Stimulated activated CD4-positive, alpha-beta T cell treated with anti-CD3 and anti-CD28 coated beads, Interleukin-2, amount 100 ng/mL, for 24 hours (primary cell): ENCODE results near the gene SLC1A2.

Source experiments
- DNase-seq, 2 donors: peaks; one replicate each; pipeline ENCODE4 v3.0.0-alpha.2; 2020

SLC1A2 gene

DNA sequence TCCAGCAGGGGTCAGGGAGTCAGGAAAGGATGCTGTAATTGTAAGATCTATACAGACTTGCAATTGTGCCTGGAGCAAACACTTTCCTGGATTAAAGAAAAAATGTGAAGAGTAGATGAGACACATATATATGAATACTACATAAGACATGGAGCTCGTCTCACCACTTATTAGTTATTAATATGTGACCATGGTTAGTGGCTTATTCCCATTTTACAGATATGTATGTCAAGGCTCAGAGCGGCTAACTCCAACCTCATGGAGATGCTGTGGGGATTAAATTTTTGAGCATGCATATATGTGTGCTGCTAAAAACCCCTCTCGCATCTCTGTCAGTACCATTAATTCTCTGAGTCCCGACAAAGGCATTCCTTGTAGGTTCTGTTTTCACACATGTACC is 125.7 kb downstream of the SLC1A2 start:
- DNase-seq, result no peak

DNA sequence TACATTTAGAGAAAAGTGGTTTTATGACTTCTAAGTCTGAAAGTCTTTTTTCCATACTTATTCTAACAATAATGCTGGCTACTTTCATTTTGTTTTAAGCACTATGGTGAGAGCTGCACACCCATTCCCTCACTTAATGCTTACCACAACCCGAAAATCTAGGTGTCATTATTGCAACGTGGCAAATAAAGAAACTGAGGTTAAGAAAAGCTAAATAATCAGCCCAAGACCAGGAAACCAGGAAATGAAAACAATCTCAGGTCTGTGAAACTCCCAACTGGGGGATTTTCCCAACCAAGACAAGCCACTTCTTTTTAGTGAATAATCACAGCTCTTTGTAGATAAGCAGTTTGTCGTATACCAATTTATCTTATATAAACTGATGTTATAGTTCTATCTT is 126.3 kb downstream of the SLC1A2 start:
- DNase-seq, result no peak

DNA sequence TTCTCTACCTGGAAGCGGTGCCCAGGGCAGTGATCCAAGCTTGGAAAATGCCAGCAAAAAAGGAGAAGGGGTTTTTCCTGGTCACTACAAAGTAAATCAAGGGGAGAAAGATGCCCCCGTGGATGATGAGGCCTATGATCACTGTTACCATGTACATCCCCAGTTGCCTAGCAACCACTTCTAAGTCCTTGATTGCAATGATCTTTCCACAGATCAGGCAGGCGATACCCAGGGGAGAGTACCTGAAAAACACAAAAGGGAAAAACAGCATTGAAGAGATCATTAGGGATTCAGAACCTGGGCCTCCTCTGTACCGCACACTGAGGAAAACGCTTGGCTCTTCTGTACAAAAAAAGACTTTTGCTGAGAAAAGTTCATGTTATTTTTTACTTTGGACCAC is 127.1 kb downstream of the SLC1A2 start:
- DNase-seq, result no peak

DNA sequence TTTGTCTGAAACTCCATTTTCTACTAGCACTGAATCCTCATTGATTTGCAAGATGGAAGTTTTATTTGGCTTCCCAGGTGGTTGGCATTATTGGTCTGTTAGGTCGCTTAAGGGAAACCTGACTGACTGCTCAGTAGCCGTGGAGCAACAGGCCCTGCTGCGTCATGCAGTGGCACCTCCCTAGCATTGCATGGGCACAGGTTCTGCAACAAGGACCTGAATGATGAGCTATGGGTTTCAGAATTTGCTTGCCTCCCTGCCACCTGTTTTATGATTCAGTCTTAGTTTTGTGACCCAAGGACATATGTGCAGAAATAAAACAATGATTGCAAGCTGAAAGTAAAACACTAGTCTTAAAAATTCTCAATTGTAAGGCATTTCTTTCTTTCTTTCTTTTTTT is 128.5 kb downstream of the SLC1A2 start:
- no peak for DNase-seq

DNA sequence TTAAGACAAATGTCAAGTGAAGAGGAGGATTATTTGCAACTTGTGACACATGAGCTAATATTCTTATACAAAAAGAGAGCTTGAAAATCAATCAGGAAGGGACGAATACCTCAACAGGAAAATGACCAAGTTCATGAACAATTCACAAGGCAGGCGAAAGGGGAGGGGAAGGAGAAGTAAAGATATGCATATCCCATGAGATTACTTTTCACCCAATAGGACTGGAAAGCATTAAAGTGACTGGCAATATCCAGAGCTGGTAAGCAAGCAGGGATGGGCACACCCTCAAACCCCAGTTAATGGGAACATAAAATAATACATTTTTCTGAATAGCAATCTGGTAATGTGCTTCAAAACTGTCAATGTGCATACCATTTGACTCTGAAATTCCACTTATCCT is 129.5 kb downstream of the SLC1A2 start:
- DNase-seq, result no peak

DNA sequence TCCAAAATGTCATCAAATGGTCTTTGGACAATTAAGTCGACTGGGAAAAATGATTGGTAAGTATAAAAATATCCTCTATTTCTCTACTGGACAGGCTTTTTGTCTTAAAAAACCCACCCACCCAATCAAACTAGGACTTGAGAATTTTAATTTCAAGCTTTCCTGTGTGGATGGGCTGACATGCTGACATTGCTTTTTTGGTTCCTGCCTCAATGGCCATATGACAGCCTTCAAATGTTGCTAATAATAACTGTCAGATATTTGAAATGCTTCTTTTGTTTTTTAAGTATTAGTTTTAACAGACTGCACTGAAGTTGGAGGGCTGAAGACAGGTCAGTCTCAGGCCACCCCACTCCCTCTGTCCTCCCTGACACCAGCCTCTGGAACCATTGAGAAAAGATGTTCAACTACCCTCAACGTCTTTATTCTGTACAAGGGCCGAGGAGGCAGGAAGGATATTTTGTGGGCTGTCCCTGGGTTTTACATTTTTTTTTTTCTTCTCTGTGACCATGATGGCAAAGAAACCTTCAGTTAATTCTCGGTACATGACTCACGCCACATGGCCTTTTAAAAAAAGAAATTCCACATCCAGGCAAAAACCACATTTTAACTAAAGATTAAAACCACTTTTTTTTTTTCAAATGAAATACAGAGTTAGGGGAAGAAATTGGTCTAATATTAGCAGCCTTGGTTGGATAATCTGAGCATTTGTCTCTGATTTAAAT is 130.4 kb downstream of the SLC1A2 start:
- no peak for DNase-seq

DNA sequence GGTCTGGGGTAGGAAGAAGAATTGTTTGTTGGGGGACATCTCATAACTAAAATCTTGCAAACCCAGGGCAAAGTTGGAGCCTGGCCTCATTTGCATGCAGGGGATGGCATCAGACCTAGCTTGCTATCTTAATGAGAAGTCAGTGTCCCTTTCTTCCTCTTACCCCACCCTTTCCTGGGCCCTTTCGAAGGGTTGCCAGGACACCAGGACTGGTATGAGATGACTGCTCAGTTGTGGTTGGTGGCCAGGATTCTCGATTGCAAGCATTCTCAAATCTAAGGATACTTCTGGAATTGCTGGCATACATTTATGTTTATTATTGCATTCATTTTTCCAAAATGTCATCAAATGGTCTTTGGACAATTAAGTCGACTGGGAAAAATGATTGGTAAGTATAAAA is 131.0 kb downstream of the SLC1A2 start:
- no peak for DNase-seq

DNA sequence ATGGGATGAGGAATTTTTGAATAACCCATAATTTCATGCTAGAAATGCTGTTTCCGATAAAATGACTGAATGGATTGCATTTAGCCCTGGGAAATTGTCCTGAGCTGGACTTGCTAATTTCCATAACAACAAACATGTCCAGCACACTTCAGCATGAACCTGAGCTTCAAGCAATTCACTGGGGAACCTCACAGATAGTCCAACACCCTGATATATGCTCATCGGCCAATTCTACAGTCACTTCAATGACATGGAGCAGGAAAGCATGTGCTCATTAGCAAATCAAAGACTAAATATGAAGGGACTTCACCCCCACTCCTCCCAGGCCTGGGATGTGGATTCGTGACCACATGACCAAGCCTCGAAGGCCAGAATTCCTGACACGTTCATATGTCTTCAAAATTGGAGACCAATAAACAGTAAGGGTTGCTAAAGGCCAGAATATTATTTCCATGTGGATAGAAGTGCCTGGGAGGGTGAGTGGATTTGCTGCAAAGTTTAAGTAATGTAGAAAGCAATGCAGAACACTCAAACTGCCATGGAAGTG is 131.9 kb downstream of the SLC1A2 start:
- no peak for DNase-seq

DNA sequence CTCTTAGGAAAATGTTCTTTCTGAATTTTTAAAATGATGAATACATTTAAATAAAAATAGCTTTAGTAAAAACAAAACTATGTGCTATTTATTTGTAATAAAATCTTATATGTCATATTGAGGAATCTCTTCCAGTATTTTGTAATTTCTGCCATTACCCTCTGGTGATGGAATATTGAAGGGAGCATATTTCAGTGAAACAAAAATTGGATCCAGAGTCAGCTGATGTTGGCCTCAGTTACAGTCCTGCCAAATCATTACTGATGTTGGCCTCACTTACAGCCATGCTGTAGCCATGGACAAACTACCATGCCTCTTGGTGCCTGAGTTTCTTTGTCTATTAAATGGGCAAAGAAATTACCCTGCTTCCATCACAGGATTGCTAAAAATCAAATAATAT is 133.2 kb downstream of the SLC1A2 start:
- no peak for DNase-seq

DNA sequence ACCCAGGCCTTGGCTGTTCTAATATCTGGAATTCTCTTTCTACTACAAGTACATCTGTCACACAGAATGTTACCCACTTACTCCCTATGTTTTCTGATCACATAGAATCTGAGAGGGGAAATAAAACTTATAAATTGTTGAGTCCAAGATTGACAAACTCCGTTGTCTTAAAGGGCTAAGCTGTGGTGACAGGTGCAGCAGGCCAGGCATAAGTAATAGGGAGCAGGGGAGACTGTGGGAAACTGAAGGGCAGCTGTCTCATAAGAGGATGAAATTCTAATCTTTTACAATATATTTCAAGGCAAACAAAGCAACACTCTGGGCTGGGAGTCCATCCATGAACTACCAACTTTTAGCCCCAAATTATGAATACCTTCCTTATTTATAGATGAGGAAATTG is 133.9 kb downstream of the SLC1A2 start:
- DNase-seq, result no peak

DNA sequence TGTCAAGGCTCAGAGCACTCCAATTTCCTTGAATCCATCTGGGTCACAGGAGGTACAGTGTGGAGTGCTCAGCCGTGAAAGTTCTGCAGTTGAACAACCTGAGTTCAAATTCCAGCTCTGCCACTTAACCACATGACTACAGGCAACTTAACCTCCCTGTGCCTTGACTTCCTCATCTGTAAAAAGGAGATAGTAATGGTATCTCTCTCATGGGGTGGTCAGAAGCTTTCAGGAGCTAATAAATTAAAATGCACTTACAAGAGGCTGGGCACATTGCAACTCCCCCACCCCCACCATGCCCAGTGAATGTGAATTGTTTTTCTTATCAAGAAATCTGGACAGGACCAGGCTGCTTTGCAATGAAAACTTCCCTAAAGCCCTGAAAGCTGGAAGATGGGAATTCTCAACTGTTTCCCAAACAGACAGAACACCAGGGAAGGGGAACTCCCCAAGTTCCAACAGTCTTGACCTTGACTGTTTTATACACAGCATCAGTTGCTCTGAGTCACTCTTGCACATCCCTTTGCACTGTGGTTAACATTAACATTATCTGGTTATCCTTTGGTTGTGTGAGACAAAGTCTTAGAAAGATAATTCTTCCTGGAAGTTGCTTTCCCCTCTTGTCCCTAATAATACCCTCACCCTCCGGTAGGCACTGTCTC is 137.0 kb downstream of the SLC1A2 start:
- no peak for DNase-seq

DNA sequence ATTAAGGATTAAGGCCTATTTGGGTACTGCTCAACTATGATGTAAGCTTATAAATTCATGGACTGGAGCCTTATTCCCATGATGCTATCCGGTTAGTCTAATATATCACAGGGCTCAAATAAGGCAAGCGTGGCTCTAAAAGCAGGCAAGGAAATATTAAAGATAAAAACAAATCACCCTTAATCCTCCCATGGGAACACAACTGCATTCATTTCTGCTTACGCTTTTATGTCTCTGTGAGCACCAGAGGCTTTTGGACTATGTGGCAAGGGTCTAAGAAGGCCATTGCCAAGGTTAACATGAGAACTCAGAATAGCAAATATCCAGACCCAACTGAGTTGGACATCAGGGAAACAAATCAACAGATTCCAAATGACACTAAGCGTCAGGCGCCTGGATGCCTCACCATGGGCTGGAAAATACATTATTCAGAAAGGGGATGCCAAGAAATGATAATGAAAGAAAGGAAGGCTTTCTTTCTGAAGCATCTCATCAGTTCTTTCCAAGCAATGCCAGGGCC is 138.1 kb downstream of the SLC1A2 start:
- no peak for DNase-seq

DNA sequence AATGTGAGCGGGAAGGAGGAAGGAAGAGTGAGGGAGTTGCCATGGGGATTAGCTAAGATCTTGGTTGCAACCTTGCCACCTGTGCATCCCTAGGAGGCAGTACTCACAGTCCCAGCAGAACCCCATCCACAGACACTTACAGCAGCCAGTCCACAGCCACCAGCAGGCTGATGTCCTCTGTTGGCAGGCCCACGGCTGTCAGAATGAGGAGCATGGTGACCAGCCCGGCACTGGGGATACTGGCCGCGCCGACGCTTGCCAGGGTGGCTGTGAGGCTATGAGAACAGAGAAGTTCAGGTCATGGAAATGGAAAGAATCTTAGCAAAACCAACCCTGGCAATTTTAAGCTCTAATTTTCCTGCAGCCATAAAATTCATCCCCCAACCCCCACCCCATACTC is 138.6 kb downstream of the SLC1A2 start:
- DNase-seq, result no peak

DNA sequence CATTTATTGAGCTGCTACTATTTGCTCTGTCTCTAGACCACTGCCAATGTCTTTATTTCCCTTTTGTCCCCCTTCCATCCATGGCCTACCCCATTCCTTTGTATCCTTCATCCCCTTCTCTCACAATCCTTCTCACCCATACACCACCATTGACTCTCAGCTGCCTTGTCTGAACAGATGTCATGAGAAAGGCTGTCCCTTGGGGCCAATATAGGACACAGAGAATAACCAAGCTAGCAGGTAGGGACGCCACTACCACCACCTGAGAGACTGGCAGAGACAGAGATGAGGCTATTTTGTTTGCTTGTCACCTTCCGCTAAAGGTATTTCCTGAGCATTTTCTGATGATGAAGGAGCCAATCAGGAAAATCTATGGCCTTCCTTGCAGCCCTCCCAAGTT is 141.5 kb downstream of the SLC1A2 start:
- no peak for DNase-seq

DNA sequence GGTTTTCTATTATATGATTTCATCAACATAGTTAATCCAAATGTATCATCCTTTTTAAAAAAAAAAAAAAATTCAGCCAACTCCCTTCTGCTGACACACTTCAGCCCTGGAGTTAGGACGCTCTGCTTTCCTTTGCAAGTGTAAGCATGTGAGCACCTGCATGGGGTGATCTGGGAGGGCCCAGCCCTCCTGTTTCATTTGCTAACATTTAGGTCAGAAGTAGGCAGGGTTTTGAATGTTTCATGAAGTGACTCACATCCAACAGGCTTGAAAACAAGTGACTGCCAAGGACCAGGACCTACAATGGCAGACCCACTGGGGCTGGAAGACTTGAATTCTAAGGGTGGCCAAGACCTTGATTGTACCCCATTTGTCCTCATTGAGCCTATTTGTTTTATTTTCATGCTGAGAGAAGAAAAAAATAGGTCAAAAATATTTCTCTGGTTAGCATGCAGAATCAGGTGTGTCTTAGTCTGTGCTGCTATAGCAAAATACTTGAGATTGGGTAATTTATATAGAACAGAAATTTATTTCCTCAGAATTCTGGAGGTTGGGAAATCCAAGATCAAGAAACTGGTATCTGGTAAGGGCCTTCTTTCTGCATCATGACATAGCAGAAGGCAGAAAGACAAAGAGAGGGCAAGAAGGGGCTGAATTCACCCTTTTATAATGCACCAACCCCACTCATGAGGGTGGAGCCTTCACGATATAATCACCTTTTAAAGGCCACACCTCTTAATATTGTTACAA is 142.8 kb downstream of the SLC1A2 start:
- DNase-seq, result peak; percentile 20 to 24

DNA sequence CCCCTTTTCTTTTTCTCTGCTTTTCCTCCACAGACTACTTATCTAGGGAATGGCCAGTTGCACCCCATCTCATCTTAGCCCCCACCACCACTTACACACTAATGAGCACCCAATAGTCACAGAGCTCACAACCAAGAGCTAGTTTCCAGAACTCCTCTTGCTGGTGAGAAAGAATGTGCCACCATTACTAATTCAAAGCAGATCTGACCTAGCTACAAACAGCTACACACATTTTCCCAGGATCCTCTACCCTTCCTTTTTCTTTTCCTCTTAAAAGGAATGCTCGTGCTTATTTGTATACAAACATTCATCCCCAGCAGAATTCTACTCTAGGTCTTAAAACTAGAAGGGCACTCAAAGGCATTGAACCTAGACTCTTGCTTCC is 143.6 kb downstream of the SLC1A2 start:
- DNase-seq, result no peak

DNA sequence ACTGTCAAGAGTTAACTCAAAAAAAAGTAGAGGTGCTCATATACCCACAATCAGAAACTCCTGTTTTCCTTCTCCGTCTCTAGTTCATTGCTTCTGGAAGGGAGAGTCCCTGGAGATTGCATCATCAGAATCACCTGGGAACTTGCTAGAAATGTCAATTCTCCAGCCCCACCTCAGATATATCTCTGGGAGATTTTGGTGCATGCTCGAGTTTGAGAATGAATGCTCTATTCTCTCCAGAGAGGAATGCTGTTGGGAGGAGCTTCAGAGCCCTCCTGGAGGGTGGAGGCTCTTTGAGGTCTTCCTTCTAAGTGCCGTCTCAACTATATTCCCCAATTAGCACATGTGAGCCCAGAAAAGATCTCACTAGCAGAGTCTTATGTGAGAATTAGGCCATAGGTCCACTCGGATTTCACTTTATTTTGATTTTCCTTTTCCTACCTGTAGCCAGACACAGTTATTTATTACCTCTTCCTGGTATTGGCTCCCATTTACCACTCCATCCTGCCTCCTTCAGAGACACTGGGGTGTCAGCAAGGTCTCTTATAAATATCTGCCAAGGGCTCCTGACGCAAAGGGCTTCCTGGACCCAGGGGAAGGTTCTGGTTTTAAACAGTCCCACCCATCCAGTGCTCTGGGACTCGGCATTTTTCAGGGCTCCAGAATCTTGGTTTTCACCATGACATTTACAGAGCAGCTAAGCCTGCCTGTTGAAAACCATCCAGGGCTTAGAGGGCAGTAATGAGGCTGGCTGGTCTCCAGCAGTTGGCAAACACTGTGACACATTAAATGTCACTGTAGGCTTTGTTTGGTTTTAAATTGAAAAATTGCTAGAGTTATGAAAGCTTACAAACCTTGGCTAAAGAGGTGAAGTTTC is 144.2 kb downstream of the SLC1A2 start:
- DNase-seq, result no peak

DNA sequence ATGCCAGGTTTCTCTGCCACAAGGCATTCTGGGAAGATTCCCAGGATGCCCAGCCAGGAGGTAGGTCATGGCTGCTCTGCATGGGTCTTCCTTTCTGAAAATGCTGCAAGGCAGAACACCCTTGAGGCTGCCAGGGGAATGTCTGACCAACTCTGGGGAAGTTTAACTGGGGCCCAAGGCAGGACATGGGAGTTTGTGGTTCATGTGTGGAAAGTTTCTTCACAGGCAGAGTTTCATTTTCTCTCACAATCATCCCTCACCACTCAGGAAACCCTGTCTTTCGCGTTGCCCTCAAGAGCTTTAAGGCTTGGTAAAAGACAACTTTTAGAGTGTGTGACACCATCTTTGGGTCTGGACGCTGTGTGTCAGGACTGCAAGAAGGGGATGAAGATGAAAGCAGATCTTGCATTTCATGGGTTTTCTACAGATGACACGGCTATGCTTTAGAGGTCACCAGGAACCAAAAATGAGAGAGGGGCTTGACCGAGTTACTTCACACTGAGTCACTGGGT is 146.9 kb downstream of the SLC1A2 start:
- DNase-seq, result peak; percentile 50 to 59

DNA sequence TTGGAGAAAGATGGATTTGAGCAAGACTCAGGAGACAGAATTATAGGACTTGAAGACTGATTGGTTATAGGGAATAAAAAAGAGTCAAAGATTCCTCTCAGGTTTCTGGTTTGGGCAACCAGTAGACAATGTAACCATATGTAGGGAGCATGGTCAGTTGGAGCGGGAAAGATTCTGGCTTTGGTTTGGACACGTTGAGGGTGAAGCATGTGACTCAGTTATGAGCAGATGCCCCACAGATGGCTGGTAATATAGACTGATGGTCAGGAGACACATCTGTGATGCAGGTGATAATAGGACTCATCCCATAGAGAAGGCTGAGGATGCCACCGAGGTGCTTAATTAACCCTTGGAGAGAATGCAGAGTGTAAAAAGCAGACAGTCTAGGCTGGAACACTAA is 148.3 kb downstream of the SLC1A2 start:
- DNase-seq, result no peak

DNA sequence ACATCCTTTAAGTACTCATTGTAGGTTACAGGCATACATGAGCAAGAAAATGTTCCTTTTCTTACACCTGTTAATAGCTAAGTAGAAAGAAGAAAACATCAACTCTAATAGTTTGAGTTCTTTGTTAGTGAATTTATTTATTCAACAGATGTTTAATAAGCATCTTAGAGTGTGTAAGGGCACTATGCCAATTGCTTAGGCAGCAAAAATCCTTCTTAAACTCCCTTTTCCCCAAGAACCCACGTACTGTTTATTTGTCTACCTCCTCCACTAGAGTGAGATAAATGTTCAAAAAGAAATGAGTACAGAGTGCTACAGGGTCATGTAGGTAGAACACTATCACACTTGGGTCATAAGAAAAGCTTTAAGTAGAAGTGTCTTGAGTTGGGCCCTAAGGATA is 149.0 kb downstream of the SLC1A2 start:
- DNase-seq, result no peak

DNA sequence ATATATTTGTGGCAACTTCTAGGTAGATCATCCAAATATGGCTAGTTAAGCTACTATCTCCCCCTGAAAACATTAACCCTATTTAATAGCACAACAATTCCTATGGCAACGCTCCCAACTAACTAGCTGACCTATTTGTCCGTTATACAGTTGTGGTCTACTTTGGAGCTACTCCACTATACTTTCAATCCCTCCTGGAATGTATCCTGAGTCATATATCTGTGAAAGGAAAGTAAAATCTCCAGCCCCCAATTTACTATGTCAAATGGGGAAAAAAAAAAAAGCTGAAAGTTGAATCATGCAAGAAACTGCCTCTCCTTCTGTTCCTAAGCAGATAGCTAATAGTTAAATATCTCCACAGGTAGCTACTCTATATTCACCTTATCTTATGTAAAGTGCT is 151.9 kb downstream of the SLC1A2 start:
- DNase-seq, result no peak

DNA sequence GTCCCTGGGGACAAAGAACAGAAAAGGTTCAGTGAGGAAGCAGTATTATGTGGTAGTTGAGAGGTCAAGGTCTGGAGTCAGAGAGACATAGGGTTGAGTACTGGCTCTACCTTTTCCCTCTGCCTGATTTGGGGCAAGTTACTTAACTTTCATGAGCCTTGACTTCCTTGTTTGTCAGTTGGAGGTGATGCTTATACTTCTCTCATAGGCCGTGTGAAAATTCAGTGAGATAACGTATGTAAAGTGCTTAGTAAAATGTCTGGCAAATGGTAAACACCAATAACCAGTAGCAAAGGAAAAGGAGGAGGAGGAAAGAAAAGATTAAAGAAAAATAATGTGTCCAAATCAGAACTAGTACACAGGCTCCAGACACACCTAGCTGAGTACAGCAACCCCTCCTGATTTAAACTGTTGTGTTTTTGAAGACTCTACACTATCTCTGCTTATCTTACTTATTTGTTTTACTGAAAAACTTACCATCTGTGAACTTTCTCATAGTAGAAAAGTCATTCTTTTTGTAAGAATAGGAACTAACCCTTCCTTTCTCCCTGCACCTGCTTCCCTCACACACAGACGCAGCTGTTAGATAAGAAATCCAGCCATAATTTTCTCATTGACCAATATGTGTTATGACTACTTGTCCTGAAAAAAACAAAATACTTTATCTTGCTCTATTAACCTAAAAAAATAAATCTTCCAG is 153.5 kb downstream of the SLC1A2 start:
- DNase-seq, result no peak
